HepG2 (cell line): Measurements from ENCODE around the gene UCHL3. TPM values are rescaled to one million over a fixed set of nuclear protein-coding genes. Genes with fewer than 3 reads are reported as not detected.

Experiments used
- ATAC-seq: fragments of 200-7000 bp; cut with Tn5 transposase; 3 replicates; pipeline ENCODE4 v1.9.1; 2020; ENCODE audit warnings: mild to moderate bottlenecking, moderate library complexity
- BruUV-seq: library from RNA; stranded (reverse); fragments of 400-500 nt; replicated peaks from 2 replicates; lab custom pipeline; 2021; lab: Mats Ljungman, UMichigan
- CTCF ChIA-PET: fragments of 300-600 bp; formaldehyde crosslinking; extraction: SDS; loops from one replicate; lab custom pipeline; 2021; ENCODE audit warnings: low total read pairs, inconsistent platforms, low intra/inter-chr PET ratio; lab: Yijun Ruan, JAX
- POLR2A ChIA-PET: fragments of 350-600 bp; sonication (Branson Sonifier 250); formaldehyde crosslinking; loops from one replicate; lab custom pipeline; 2020; ENCODE audit warnings: antibody characterized with exemption, inconsistent platforms; lab: Yijun Ruan, JAX
- DNase-seq: peaks from one replicate; pipeline ENCODE4 v3.0.0-alpha.2; 2015; ENCODE audit warnings: low spot score
- FAIRE-seq: peaks from 3 replicates; lab custom pipeline; 2011; peaks lifted over from hg19 to GRCh38; lab: Jason Lieb, UNC
- H2AFZ ChIP-seq: one replicate; pipeline ENCODE4 v1.6.1; 2011; ENCODE audit warnings: low read length, inconsistent platforms
- H3K27ac ChIP-seq: fragments of 300-600 bp; 3 replicates; pipeline ENCODE4 v1.8.0; 2011; ENCODE audit warnings: mixed run types, mild to moderate bottlenecking, mixed read lengths, low read length, inconsistent platforms; ENCODE audit not compliant: insufficient read depth; ENCODE audit errors: extremely low read length
- H3K27me3 ChIP-seq, 2 experiments: fragments of 200-600 bp in 1 of 2; 2 replicates in 1 of 2; 3 replicates in 1 of 2; pipeline versions ENCODE4 v1.6.0 to v1.8.0; 2011; ENCODE audit warnings: low read length in 2 of 2, mild to moderate bottlenecking in 2 of 2, moderate library complexity in 2 of 2, inconsistent platforms in 1 of 2; ENCODE audit not compliant: insufficient read depth in 2 of 2, control insufficient read depth in 1 of 2
- H3K36me3 ChIP-seq, 2 experiments: fragments of 200-600 bp in 1 of 2; replicated peaks in 1 of 2; 2 replicates in 1 of 2; 3 replicates in 1 of 2; pipeline versions ENCODE4 v1.5.1 to v1.8.0; 2011; ENCODE audit warnings: low read length in 2 of 2, inconsistent platforms in 1 of 2; ENCODE audit not compliant: insufficient read depth in 2 of 2, control insufficient read depth in 1 of 2
- H3K4me1 ChIP-seq: 2 replicates; pipeline ENCODE4 v1.5.1; 2012; ENCODE audit warnings: low read length, inconsistent platforms; ENCODE audit not compliant: insufficient read depth
- H3K4me2 ChIP-seq: 2 replicates; pipeline ENCODE4 v1.6.0; 2011; ENCODE audit warnings: low read depth, low read length, inconsistent platforms
- H3K4me3 ChIP-seq, 3 experiments: fragments of 200-600 bp in 1 of 3; sonication (generic), shearing (Covaris generic) in 1 of 3; replicated peaks in 1 of 3; 2 replicates each; pipeline ENCODE4 v1.5.1; 2011 to 2016; ENCODE audit warnings: low read length in 3 of 3, inconsistent platforms in 2 of 3, low read depth in 2 of 3, mild to moderate bottlenecking in 2 of 3, control low read depth in 1 of 3, mixed read lengths in 1 of 3; ENCODE audit not compliant: insufficient read depth in 1 of 3
- H3K79me2 ChIP-seq: one replicate; pipeline ENCODE4 v1.6.1; 2011; ENCODE audit warnings: low read length, inconsistent platforms; ENCODE audit not compliant: insufficient read depth
- H3K9ac ChIP-seq: 2 replicates; pipeline ENCODE4 v1.6.0; 2011; ENCODE audit warnings: mild to moderate bottlenecking, low read depth, low read length, inconsistent platforms; ENCODE audit not compliant: insufficient read depth
- H3K9me3 ChIP-seq: 2 replicates; pipeline ENCODE4 v1.5.1; 2012; ENCODE audit warnings: mild to moderate bottlenecking, low read length
- H4K20me1 ChIP-seq: 2 replicates; pipeline ENCODE4 v1.6.0; 2011; ENCODE audit warnings: inconsistent platforms, mild to moderate bottlenecking, low read length, moderate library complexity; ENCODE audit not compliant: insufficient read depth
- ASH2L ChIP-seq: fragments of 300-600, 200-600 bp; sonication (generic); IDR thresholded peaks from 2 replicates; pipeline ENCODE4 v1.7.0; 2017; ENCODE audit warnings: low read depth, mild to moderate bottlenecking, moderate library complexity, mixed read lengths, low read length; ENCODE audit not compliant: insufficient read length
- BRCA1 ChIP-seq: sonication (generic); formaldehyde crosslinking; IDR thresholded peaks from 2 replicates; pipeline ENCODE4 v1.4.0; 2020; ENCODE audit warnings: missing genetic modification reagents
- DNMT3B ChIP-seq: conservative IDR thresholded peaks from 2 replicates; pipeline ENCODE4 v1.6.1; 2016; ENCODE audit warnings: missing biosample characterization, control low read depth
- FIP1L1 ChIP-seq: fragments of 200-400 bp; formaldehyde crosslinking; IDR thresholded peaks from 2 replicates; pipeline ENCODE4 v1.6.1; 2018; ENCODE audit warnings: low read depth, mild to moderate bottlenecking, low read length, moderate library complexity, borderline replicate concordance; ENCODE audit not compliant: insufficient read depth
- GFI1 ChIP-seq: sonication (generic); formaldehyde crosslinking; IDR thresholded peaks from 2 replicates; pipeline ENCODE4 v1.5.0; 2020; ENCODE audit warnings: missing genetic modification reagents, mild to moderate bottlenecking, borderline replicate concordance
- HMG20A ChIP-seq: IDR thresholded peaks from 2 replicates; pipeline ENCODE4 v1.6.1; 2016; ENCODE audit warnings: borderline replicate concordance
- MATR3 ChIP-seq: sonication (generic); formaldehyde crosslinking; IDR thresholded peaks from 2 replicates; pipeline ENCODE4 v1.4.0; 2020; ENCODE audit warnings: missing genetic modification reagents
- MEF2D ChIP-seq: sonication (generic); formaldehyde crosslinking; IDR thresholded peaks from 2 replicates; pipeline ENCODE4 v1.5.1; 2020; ENCODE audit warnings: mild to moderate bottlenecking, missing genetic modification reagents
- MXD3 ChIP-seq: IDR thresholded peaks from 2 replicates; pipeline ENCODE4 v1.6.1; 2016; ENCODE audit warnings: mild to moderate bottlenecking, missing biosample characterization, missing genetic modification reagents
- NFE2L2 ChIP-seq: fragments of 150-350 bp; IDR thresholded peaks from 2 replicates; pipeline ENCODE4 v1.6.1; 2014; ENCODE audit warnings: low read length
- NR1H2 ChIP-seq: sonication (generic); formaldehyde crosslinking; IDR thresholded peaks from 2 replicates; pipeline ENCODE4 v1.8.1; 2022; ENCODE audit warnings: low read depth, missing genetic modification reagents, borderline replicate concordance
- PAF1 ChIP-seq: IDR thresholded peaks from 2 replicates; pipeline ENCODE4 v1.6.1; 2016; ENCODE audit warnings: missing genetic modification reagents, missing compliant biosample characterization
- ZBTB2 ChIP-seq: sonication (generic); formaldehyde crosslinking; IDR thresholded peaks from 2 replicates; pipeline ENCODE4 v1.8.0; 2022; ENCODE audit warnings: low read depth, missing genetic modification reagents
- ZBTB49 ChIP-seq: sonication (generic); formaldehyde crosslinking; IDR thresholded peaks from 2 replicates; pipeline ENCODE4 v1.4.0; 2020; ENCODE audit warnings: missing genetic modification reagents, borderline replicate concordance
- ZNF333 ChIP-seq: sonication (generic); formaldehyde crosslinking; IDR thresholded peaks from 2 replicates; pipeline ENCODE4 v1.4.0; 2020; ENCODE audit warnings: mild to moderate bottlenecking, missing genetic modification reagents, borderline replicate concordance
- ZNF512 ChIP-seq: sonication (generic); formaldehyde crosslinking; IDR thresholded peaks from 2 replicates; pipeline ENCODE4 v1.4.0; 2020; ENCODE audit warnings: mild to moderate bottlenecking, missing genetic modification reagents
- ZNF569 ChIP-seq: sonication (generic); formaldehyde crosslinking; IDR thresholded peaks from 2 replicates; pipeline ENCODE4 v1.5.0; 2020; ENCODE audit warnings: mild to moderate bottlenecking, missing genetic modification reagents, moderate library complexity, borderline replicate concordance
- ZNF619 ChIP-seq: sonication (generic); formaldehyde crosslinking; IDR thresholded peaks from 2 replicates; pipeline ENCODE4 v1.4.0; 2020; ENCODE audit warnings: mild to moderate bottlenecking, missing genetic modification reagents
- ZSCAN22 ChIP-seq: sonication (generic); formaldehyde crosslinking; IDR thresholded peaks from 2 replicates; pipeline ENCODE4 v1.4.0; 2020; ENCODE audit warnings: mild to moderate bottlenecking, missing genetic modification reagents
- WGBS: methylation state at CpG from one replicate; pipeline ENCODE4 v1.1.6; 2017; ENCODE audit warnings: low lambda C conversion rate; 5-methylcytosine and 5-hydroxymethylcytosine counted together
- in situ Hi-C: cut with HindIII; loops from 2 replicates; pipeline ENCODE4 v1.10.0; 2017; ENCODE audit warnings: low pct_unique_long_range_greater_than_20kb; ENCODE audit not compliant: extremely low pct_ligation_motif_present
- intact Hi-C: fragments of 100-400 bp; cut with micrococcal nuclease; formaldehyde crosslinking; loops from one replicate; pipeline ENCODE4 v1.10.0; 2022; ENCODE audit not compliant: unreplicated experiment
- polyA plus RNA-seq, 8 experiments: library from polyadenylated mRNA; depleted of rRNA in 3 of 8; stranded (reverse) in 7 of 8; unstranded in 1 of 8; fragments of >200 nt; fragmentation: Illumina TruSeq in 4 of 8; extraction: Trizol in 4 of 8; gene quantifications; 2 replicates each; pipeline versions ENCODE4 v1.2.1 to v1.2.3, GENCODE V29; 2011 to 2016; ENCODE audit warnings: low read depth in 4 of 8, missing spikeins in 1 of 8, mixed read lengths in 1 of 8; ENCODE audit not compliant: insufficient read depth in 1 of 8
- total RNA-seq, 5 experiments: library from RNA; depleted of rRNA; stranded (reverse); fragments of >200 nt; fragmentation: Illumina TruSeq; extraction: Trizol; gene quantifications; 2 replicates each; pipeline ENCODE4 v1.2.3, GENCODE V29; 2016; ENCODE audit warnings: low read depth in 1 of 5

Gene UCHL3
- total and polyA plus RNA-seq, 2 of the 13 experiments (the other 11 are each of a cell fraction or from before 2014, with no cell fraction given), result 36.2 to 93.3 TPM

- intact Hi-C loops, result loop anchor here (5.0 kb wide), 2 partner anchors 36 to 69 kb away; no protein-coding TSS in a partner anchor
- peak; percentile 57 for ATAC-seq
- Histone ChIP-seq H3K9ac (peak overlapping the region; percentile 73), H3K79me2 (no peaks in the 10 kb centered on the region), H4K20me1 (no peaks in the 10 kb centered on the region), H3K27me3 (no peaks in the 10 kb centered on the region; a peak in 1 of 5 replicates), H3K27ac (peak overlapping the region; percentile 24), H3K4me3 (peak overlapping the region; percentile 63 to 85 (median 84); a peak in 5 of 6 replicates), H3K4me2 (peak overlapping the region; percentile 92), H2AFZ (peak overlapping the region; percentile 52), H3K4me1 (peaks cover 36% of the 10 kb centered on the region), H3K36me3 (no peaks in the 10 kb centered on the region), H3K9me3 (no peaks in the 10 kb centered on the region)
- CTCF ChIA-PET, result no interaction called here
- POLR2A ChIA-PET, result no interaction called here
- in situ Hi-C loops, result no loop called here
- no peak for FAIRE-seq
- peak; percentile 18 for DNase-seq
- no TSS peak for BruUV-seq
- 11% methylated on average over 15 of the region's 58 CpGs for WGBS
- no peak for TF ChIP-seq NR1H2
- TF ChIP-seq FIP1L1, result no peak
- peak; percentile 75; the same call in 1 of the 2 replicates for TF ChIP-seq ZNF512
- no peak for TF ChIP-seq ZBTB2
- no peak for TF ChIP-seq ZNF333 (CRISPR knock-in tag)
- TF ChIP-seq MEF2D, result no peak
- TF ChIP-seq MATR3, result no peak
- TF ChIP-seq NFE2L2, result no peak
- peak; percentile 55; the same call in 1 of the 2 replicates for TF ChIP-seq HMG20A (CRISPR knock-in tag)
- no peak for TF ChIP-seq ZNF569 (CRISPR knock-in tag)
- no peak for TF ChIP-seq ZSCAN22 (CRISPR knock-in tag)
- TF ChIP-seq MXD3 (CRISPR knock-in tag), result peak; percentile 64; the same call in 1 of the 2 replicates
- TF ChIP-seq GFI1, result no peak
- TF ChIP-seq ASH2L, result no peak
- TF ChIP-seq PAF1, result no peak
- no peak for TF ChIP-seq BRCA1
- no peak for TF ChIP-seq ZBTB49 (CRISPR knock-in tag)
- 0 out of 2 replicates have a peak, but pooled peaks have one; percentile 59 for TF ChIP-seq DNMT3B (CRISPR knock-in tag)
- no peak; the same call in 1 of the 2 replicates for TF ChIP-seq ZNF619 (CRISPR knock-in tag)
Observed at GRCh38 chr13:75636436-75637180, 87.0 kb downstream of the UCHL3 start.
